Measurements from ENCODE around the gene UBB. TPM values are rescaled to one million over a fixed set of nuclear protein-coding genes. Genes with fewer than 3 reads are reported as not detected.

Gene UBB
- total and polyA plus RNA-seq, 2 of the 4 experiments (the other 2 are of a cell fraction) = 2,561 to 4,283 TPM

DNA sequence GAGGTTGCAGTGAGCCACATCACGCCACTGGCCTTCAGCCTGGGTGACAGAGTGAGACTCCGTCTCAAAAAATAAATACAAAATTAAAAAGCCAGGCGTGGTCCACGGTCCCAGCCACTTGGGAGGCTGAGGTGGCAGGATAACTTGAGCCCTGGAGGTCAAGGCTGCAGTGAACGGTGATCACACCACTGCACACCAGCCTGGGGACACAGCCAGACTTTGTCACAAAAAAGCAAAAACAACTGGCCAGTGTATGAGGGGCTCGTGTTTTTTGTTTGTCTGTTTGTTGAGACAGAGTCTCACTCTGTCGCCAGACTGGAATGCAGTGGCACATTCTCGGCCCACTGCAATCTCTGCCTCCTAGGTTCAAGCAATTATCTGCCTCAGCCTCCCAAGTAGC lies 1.2 kb upstream of the UBB start:
- Histone ChIP-seq H2BK5ac (ENCODE audit: low read depth, low read length, poor library complexity, severe bottlenecking) (no peak overlapping the region), H3K4me3 (ENCODE audit: insufficient read depth, low read depth, low read length) (no peak overlapping the region), H3K4ac (ENCODE audit: low read depth, low read length) (no peak overlapping the region), H3K9me1 (ENCODE audit: insufficient read depth, low read length) (0 out of 2 replicates have a peak, but pooled peaks cover 3% of the 10 kb centered on the region), H2BK15ac (ENCODE audit: low read depth, low read length) (no peak overlapping the region), H3K23ac (ENCODE audit: low read depth, low read length) (no peak overlapping the region), H4K5ac (ENCODE audit: low read depth, low read length) (no peak overlapping the region), H3K36me3 (ENCODE audit: control insufficient read depth, insufficient read depth, low read length) (peaks cover 20% of the 10 kb centered on the region), H4K8ac (ENCODE audit: low read depth in 2 of 2, low read length in 2 of 2) (peak overlapping the region in 1 of 2 experiments; percentile 20; a peak in 1 of 4 replicates), H3K4me1 (ENCODE audit: control insufficient read depth, insufficient read depth, low read length) (peaks cover 4% of the 10 kb centered on the region; the same call in 1 of the 2 replicates), H3K18ac (ENCODE audit: low read depth, low read length) (no peak overlapping the region), H3K9ac (ENCODE audit: low read depth, low read length) (no peak overlapping the region), H4K91ac (ENCODE audit: insufficient read depth, low read depth, low read length) (no peak overlapping the region), H3K79me1 (ENCODE audit: low read depth in 1 of 2, low read length in 2 of 2) (peaks cover 7 to 26% of the 10 kb centered on the region in 2 experiments; a peak in 3 of 4 replicates), H3K56ac (ENCODE audit: extremely low read depth, insufficient read depth, low read length) (no peak overlapping the region), H3K4me2 (ENCODE audit: low read depth, low read length) (no peak overlapping the region), H2AK5ac (ENCODE audit: low read depth, low read length) (no peak overlapping the region), H3K14ac (replicated peaks; ENCODE audit: low read depth, low read length) (no peak overlapping the region), H3K27me3 (ENCODE audit: control insufficient read depth, insufficient read depth, low read length) (no peaks in the 10 kb centered on the region), H2BK120ac (ENCODE audit: low read depth, low read length) (no peak overlapping the region), H2AK9ac (replicated peaks; ENCODE audit: low read depth, low read length, poor library complexity) (no peak overlapping the region), H3K9me3 (ENCODE audit: control insufficient read depth, insufficient read depth, low read length) (no peaks in the 10 kb centered on the region), H4K20me1 (ENCODE audit: insufficient read depth, low read length) (peaks cover 38% of the 10 kb centered on the region), H2BK20ac (ENCODE audit: low read depth, low read length) (no peak overlapping the region), H2AFZ (replicated peaks; ENCODE audit: low read length, poor library complexity) (no peak overlapping the region), H3K27ac (ENCODE audit: insufficient read depth, low read length) (no peak overlapping the region)
- DNase-seq (no peak), ATAC-seq (ENCODE audit: low read depth) (no peak)
- ChIA-PET CTCF (no interaction called here), POLR2A (ENCODE audit: unreplicated experiment) (no interaction called here)
- in situ Hi-C loops (cut with MboI; ENCODE audit: low sequenced_read_pairs) (loop anchor here (5.0 kb wide), 1 partner anchor 58 kb away; no protein-coding TSS in a partner anchor), dilution Hi-C loops (cut with HindIII; ENCODE audit: low sequenced_read_pairs, unreplicated experiment) (no loop called here), intact Hi-C loops (cut with micrococcal nuclease) (no loop called here)
- BruUV-seq (replicated peaks) = no TSS peak
- TF ChIP-seq RAD21 (IDR thresholded peaks at IDR 0.05; ENCODE audit: low read length) (no peak), SMC3 (IDR thresholded peaks at IDR 0.05; ENCODE audit: low read depth, low read length) (no peak)
- WGBS, 2 experiments (ENCODE audit: extremely low coverage in 2 of 2, insufficient read length in 1 of 2) = 83% methylated on average over 1 of the region's 8 CpGs; no CpG with 5 or more reads in 1 of the 2 experiments
